ENCODE results near the gene ETFDH. TPM values are rescaled to one million over a fixed set of nuclear protein-coding genes. Genes with fewer than 3 reads are reported as not detected.
"Not testable (repeated sequence)": the region's sequence is repeated elsewhere in the genome, so short reads cannot be mapped to it uniquely, and the experiment has no call there.

The ETFDH gene
- total and polyA plus RNA-seq, 2 experiments from 2014 or later, result 11.4 to 17.7 TPM

DNA sequence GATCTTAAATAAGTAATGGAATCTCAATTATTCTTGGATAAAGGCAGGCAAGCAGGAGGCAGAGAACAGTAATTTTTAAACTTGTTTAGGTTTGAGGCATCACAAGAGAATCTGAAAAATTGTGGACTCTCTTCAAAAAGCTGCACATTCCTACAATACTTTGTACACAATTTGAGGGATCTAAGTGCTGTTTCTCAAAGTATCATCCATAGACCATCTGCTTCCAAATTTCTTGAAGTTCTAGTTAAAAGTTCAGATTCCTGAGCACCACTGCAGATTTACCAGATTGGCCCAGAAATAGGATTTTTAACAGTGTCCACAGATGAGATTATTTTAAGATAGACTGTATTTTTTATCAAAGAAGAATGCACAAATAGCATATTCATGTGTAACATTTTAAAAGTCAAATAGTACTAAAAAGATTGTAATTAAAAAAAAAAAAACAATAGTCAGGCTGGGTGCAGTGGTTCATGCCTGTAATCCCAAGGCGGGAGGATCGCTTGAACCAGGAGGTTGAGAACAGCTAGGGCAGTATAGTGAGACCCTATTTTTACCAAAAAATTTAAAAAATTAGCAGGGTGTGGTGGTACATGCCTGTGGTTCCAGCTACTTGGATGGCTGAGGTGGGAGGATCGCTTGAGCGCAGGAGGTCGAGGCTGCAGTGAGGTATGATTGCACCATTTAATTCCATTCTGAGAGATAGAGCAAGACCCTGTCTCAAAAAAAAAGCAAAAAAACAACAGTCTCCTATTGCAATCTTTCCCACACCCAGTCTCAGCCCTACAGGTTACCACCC lies 82.5 kb downstream of the ETFDH start (continued):
- TF ChIP-seq, protein P1, sequence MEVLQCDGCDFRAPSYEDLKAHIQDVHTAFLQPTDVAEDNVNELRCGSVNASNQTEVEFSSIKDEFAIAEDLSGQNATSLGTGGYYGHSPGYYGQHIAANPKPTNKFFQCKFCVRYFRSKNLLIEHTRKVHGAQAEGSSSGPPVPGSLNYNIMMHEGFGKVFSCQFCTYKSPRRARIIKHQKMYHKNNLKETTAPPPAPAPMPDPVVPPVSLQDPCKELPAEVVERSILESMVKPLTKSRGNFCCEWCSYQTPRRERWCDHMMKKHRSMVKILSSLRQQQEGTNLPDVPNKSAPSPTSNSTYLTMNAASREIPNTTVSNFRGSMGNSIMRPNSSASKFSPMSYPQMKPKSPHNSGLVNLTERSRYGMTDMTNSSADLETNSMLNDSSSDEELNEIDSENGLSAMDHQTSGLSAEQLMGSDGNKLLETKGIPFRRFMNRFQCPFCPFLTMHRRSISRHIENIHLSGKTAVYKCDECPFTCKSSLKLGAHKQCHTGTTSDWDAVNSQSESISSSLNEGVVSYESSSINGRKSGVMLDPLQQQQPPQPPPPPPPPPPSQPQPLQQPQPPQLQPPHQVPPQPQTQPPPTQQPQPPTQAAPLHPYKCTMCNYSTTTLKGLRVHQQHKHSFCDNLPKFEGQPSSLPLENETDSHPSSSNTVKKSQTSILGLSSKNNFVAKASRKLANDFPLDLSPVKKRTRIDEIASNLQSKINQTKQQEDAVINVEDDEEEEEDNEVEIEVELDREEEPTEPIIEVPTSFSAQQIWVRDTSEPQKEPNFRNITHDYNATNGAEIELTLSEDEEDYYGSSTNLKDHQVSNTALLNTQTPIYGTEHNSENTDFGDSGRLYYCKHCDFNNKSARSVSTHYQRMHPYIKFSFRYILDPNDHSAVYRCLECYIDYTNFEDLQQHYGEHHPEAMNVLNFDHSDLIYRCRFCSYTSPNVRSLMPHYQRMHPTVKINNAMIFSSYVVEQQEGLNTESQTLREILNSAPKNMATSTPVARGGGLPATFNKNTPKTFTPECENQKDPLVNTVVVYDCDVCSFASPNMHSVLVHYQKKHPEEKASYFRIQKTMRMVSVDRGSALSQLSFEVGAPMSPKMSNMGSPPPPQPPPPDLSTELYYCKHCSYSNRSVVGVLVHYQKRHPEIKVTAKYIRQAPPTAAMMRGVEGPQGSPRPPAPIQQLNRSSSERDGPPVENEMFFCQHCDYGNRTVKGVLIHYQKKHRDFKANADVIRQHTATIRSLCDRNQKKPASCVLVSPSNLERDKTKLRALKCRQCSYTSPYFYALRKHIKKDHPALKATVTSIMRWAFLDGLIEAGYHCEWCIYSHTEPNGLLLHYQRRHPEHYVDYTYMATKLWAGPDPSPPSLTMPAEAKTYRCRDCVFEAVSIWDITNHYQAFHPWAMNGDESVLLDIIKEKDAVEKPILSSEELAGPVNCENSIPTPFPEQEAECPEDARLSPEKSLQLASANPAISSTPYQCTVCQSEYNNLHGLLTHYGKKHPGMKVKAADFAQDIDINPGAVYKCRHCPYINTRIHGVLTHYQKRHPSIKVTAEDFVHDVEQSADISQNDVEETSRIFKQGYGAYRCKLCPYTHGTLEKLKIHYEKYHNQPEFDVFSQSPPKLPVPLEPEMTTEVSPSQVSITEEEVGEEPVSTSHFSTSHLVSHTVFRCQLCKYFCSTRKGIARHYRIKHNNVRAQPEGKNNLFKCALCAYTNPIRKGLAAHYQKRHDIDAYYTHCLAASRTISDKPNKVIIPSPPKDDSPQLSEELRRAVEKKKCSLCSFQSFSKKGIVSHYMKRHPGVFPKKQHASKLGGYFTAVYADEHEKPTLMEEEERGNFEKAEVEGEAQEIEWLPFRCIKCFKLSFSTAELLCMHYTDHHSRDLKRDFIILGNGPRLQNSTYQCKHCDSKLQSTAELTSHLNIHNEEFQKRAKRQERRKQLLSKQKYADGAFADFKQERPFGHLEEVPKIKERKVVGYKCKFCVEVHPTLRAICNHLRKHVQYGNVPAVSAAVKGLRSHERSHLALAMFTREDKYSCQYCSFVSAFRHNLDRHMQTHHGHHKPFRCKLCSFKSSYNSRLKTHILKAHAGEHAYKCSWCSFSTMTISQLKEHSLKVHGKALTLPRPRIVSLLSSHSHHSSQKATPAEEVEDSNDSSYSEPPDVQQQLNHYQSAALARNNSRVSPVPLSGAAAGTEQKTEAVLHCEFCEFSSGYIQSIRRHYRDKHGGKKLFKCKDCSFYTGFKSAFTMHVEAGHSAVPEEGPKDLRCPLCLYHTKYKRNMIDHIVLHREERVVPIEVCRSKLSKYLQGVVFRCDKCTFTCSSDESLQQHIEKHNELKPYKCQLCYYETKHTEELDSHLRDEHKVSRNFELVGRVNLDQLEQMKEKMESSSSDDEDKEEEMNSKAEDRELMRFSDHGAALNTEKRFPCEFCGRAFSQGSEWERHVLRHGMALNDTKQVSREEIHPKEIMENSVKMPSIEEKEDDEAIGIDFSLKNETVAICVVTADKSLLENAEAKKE (CRISPR knock-in tag; IDR thresholded peaks at IDR 0.05), result no peak
- TF ChIP-seq NANOG (IDR thresholded peaks at IDR 0.05; ENCODE audit: borderline replicate concordance) (no peak), POLR2AphosphoS5 (IDR thresholded peaks at IDR 0.05; ENCODE audit: low read depth) (no peak)
- TF ChIP-seq, protein P2, sequence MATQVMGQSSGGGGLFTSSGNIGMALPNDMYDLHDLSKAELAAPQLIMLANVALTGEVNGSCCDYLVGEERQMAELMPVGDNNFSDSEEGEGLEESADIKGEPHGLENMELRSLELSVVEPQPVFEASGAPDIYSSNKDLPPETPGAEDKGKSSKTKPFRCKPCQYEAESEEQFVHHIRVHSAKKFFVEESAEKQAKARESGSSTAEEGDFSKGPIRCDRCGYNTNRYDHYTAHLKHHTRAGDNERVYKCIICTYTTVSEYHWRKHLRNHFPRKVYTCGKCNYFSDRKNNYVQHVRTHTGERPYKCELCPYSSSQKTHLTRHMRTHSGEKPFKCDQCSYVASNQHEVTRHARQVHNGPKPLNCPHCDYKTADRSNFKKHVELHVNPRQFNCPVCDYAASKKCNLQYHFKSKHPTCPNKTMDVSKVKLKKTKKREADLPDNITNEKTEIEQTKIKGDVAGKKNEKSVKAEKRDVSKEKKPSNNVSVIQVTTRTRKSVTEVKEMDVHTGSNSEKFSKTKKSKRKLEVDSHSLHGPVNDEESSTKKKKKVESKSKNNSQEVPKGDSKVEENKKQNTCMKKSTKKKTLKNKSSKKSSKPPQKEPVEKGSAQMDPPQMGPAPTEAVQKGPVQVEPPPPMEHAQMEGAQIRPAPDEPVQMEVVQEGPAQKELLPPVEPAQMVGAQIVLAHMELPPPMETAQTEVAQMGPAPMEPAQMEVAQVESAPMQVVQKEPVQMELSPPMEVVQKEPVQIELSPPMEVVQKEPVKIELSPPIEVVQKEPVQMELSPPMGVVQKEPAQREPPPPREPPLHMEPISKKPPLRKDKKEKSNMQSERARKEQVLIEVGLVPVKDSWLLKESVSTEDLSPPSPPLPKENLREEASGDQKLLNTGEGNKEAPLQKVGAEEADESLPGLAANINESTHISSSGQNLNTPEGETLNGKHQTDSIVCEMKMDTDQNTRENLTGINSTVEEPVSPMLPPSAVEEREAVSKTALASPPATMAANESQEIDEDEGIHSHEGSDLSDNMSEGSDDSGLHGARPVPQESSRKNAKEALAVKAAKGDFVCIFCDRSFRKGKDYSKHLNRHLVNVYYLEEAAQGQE (IDR thresholded peaks at IDR 0.05; ENCODE audit: unreplicated experiment), result no peak

DNA sequence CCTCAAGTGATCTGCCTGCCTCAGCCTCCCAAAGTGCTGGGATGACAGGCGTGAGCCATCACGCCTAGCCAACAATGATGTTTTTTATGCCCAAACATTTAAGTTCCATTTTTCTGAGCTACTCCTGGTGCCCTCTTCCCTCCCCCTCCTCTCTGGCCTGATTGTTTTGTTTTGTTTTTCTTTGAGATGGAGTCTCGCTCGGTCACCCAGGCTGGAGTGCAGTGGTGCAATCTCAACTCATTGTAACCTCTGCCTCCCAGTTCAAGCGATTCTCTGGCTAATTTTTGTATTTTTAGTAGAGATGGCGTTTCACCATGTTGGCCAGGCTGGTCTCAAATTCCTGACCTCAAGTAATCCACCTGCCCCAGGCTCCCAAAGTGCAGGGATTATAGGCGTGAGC lies 83.7 kb downstream of the ETFDH start:
- not testable (repeated sequence) for H3K9me2 ChIP-seq (ENCODE audit: insufficient read depth); H3K4me3 ChIP-seq; H3K4me3 Mint-ChIP-seq; H3K27me3 ChIP-seq (ENCODE audit: insufficient read depth); H3F3A ChIP-seq (replicated peaks; ENCODE audit: low read depth); DNase-seq (ENCODE audit: low spot score); H3K4me2 ChIP-seq; H3K27ac Mint-ChIP-seq; H3K27me3 Mint-ChIP-seq (ENCODE audit: insufficient read depth, low read depth, poor library complexity); H3K4me1 ChIP-seq (ENCODE audit: insufficient read depth); H3K27ac ChIP-seq (ENCODE audit: low read depth); H3K79me2 ChIP-seq (replicated peaks; ENCODE audit: insufficient read depth); H4K20me1 ChIP-seq (replicated peaks; ENCODE audit: insufficient read depth); H3K36me3 Mint-ChIP-seq (ENCODE audit: low read depth); H3K36me3 ChIP-seq (ENCODE audit: insufficient read depth); H3K4me1 Mint-ChIP-seq; ATAC-seq; H2AFZ ChIP-seq
- H3K9me3 Mint-ChIP-seq, result peaks cover 23% of the 10 kb centered on the region

All from GM23338 (cell line).